GM23248 (cell line): Measurements from ENCODE around the gene INAFM2. TPM values are rescaled to one million over a fixed set of nuclear protein-coding genes. Genes with fewer than 3 reads are reported as not detected.

Experiments used
- DNase-seq: peaks from one replicate; pipeline ENCODE4 v3.0.0-alpha.2; 2015
- H2AFZ ChIP-seq: fragments of 200-600 bp; sonication (generic); 2 replicates; pipeline ENCODE4 v1.6.1; 2016; ENCODE audit warnings: antibody characterized with exemption
- H3F3A ChIP-seq: fragments of 200-600 bp; sonication (generic); 2 replicates; pipeline ENCODE4 v1.6.1; 2016; ENCODE audit warnings: mild to moderate bottlenecking, antibody characterized with exemption, mixed run types; ENCODE audit not compliant: insufficient read depth
- H3K27ac ChIP-seq: fragments of 200-600 bp; sonication (generic); 2 replicates; pipeline ENCODE4 v1.5.1; 2016; ENCODE audit warnings: mild to moderate bottlenecking
- H3K27me3 ChIP-seq: fragments of 200-600 bp; sonication (generic); replicated peaks from 2 replicates; pipeline ENCODE4 v1.6.1; 2016; ENCODE audit warnings: mild to moderate bottlenecking; ENCODE audit not compliant: insufficient read depth
- H3K36me3 ChIP-seq: fragments of 200-600 bp; sonication (generic); 2 replicates; pipeline ENCODE4 v1.6.1; 2016; ENCODE audit warnings: low read depth, mild to moderate bottlenecking
- H3K4me1 ChIP-seq: fragments of 200-600 bp; sonication (generic); 2 replicates; pipeline ENCODE4 v1.6.1; 2016; ENCODE audit warnings: mild to moderate bottlenecking; ENCODE audit not compliant: insufficient read depth
- H3K4me2 ChIP-seq: fragments of 200-600 bp; sonication (generic); one replicate; pipeline ENCODE4 v1.6.1; 2016; ENCODE audit warnings: mild to moderate bottlenecking; ENCODE audit not compliant: unreplicated experiment
- H3K4me3 ChIP-seq: fragments of 200-600 bp; sonication (generic); 2 replicates; pipeline ENCODE4 v1.5.1; 2016; ENCODE audit warnings: mild to moderate bottlenecking
- H3K79me2 ChIP-seq: fragments of 200-600 bp; sonication (generic); 2 replicates; pipeline ENCODE4 v1.6.1; 2016; ENCODE audit warnings: mild to moderate bottlenecking; ENCODE audit not compliant: insufficient read depth
- H3K9ac ChIP-seq: fragments of 200-600 bp; sonication (generic); 2 replicates; pipeline ENCODE4 v1.6.1; 2016; ENCODE audit warnings: mild to moderate bottlenecking
- H3K9me2 ChIP-seq: fragments of 200-600 bp; sonication (generic); 2 replicates; pipeline ENCODE4 v1.6.1; 2016; ENCODE audit warnings: mixed run types, mild to moderate bottlenecking, moderate library complexity; ENCODE audit not compliant: insufficient read depth
- H3K9me3 ChIP-seq: fragments of 200-600 bp; sonication (generic); one replicate; pipeline ENCODE4 v1.6.1; 2017; ENCODE audit warnings: low read depth
- H4K20me1 ChIP-seq: fragments of 200-600 bp; sonication (generic); 2 replicates; pipeline ENCODE4 v1.6.0; 2016; ENCODE audit not compliant: insufficient read depth
- EZH2 ChIP-seq: fragments of 200-600 bp; sonication (generic); IDR thresholded peaks from 2 replicates; pipeline ENCODE4 v1.6.1; 2018; ENCODE audit warnings: antibody characterized with exemption, mild to moderate bottlenecking; ENCODE audit not compliant: insufficient read depth, poor library complexity, severe bottlenecking
- EZH2phosphoT487 ChIP-seq: fragments of 200-600 bp; sonication (generic); IDR thresholded peaks from 2 replicates; pipeline ENCODE4 v1.6.1; 2018; ENCODE audit warnings: antibody characterized with exemption, moderate library complexity, mild to moderate bottlenecking, low read depth; ENCODE audit not compliant: insufficient read depth
- WGBS, 2 experiments: methylation state at CpG; one replicate each; pipeline ENCODE4 v1.1.6; 2015 to 2017; ENCODE audit warnings: low lambda C conversion rate in 2 of 2, low coverage in 1 of 2; ENCODE audit errors: missing lambda C conversion rate in 2 of 2; 5-methylcytosine and 5-hydroxymethylcytosine counted together
- in situ Hi-C: fragments of 300-500 bp; cut with MboI; formaldehyde crosslinking; loops from 2 replicates; pipeline ENCODE4 v1.15.0; 2020
- polyA plus RNA-seq: library from polyadenylated mRNA; unstranded; fragments of >200 nt; fragmentation: Nextera tagmentation; extraction: Ambion mirVana; gene quantifications from 2 replicates; pipeline ENCODE4 v1.2.1, GENCODE V29; 2016
- total RNA-seq: library from RNA; depleted of rRNA; stranded (reverse); fragments of >200 nt; shearing (Covaris generic); gene quantifications from 2 replicates; pipeline ENCODE4 v1.2.3, GENCODE V29; 2014

The INAFM2 gene
- total and polyA plus RNA-seq, 2 experiments from 2014 or later, result 4.5 to 16.6 TPM

DNA sequence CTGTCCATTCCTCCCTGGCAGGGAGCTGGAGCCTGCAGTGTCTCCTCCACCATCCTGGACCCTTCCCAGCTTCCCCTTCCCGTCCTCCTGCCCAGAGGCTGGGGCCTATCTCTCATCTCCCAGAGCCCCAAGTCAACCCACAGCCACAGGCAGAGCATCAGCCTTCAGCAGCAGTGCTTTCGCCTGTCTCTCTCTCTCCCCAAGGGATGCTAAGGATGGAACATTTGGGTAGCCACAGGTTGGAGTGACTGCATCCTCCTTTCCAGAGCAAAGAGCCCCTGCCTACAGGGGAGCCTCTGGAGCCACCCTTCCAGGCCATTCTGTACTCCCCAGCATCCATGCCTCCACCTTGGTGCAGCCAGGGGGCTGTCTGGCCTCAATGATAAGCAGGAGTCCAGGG lies 19.9 kb upstream of the INAFM2 start:
- WGBS, 2 experiments, result 45 to 50% methylated on average over 2 of the region's 2 CpGs
- H3K9me3 ChIP-seq, result no peaks in the 10 kb centered on the region
- H3K4me1 ChIP-seq, result no peaks in the 10 kb centered on the region
- in situ Hi-C loops, result no loop called here
- DNase-seq, result no peak
- no peak overlapping the region for H3K9ac ChIP-seq
- H3K4me3 ChIP-seq, result no peak overlapping the region
- H2AFZ ChIP-seq, result no peak overlapping the region
- H3K9me2 ChIP-seq, result no peaks in the 10 kb centered on the region
- H4K20me1 ChIP-seq, result no peaks in the 10 kb centered on the region
- no peak for TF ChIP-seq EZH2phosphoT487
- no peak for TF ChIP-seq EZH2
- no peaks in the 10 kb centered on the region for H3F3A ChIP-seq
- no peak overlapping the region for H3K27ac ChIP-seq
- no peaks in the 10 kb centered on the region for H3K79me2 ChIP-seq
- H3K4me2 ChIP-seq, result no peak overlapping the region
- H3K36me3 ChIP-seq, result no peaks in the 10 kb centered on the region
- H3K27me3 ChIP-seq, result peaks cover 7% of the 10 kb centered on the region; the same call in 1 of the 2 replicates

DNA sequence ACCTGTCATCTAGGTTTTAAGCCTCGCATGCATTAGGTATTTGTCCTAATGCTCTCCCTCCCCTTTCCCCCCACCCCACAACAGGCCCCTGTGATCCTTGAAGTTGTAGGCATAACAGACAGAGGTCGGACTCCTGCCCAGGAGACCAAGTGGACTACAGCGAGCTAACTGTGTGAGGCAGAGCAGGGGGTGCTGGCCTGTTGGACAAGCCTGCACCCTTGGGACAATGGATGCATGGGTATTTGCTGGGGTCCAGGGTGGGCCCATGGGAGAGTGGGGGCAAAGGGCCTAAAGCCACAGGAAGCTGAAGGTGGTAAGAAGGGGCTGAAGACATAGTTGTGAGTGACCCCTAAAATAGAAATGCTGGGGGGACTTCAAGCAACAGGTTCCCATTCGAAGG lies 18.2 kb upstream of the INAFM2 start:
- Histone ChIP-seq H3F3A (no peaks in the 10 kb centered on the region), H3K9me3 (no peaks in the 10 kb centered on the region), H3K4me3 (no peak overlapping the region), H3K79me2 (no peaks in the 10 kb centered on the region), H3K27me3 (peaks cover 7% of the 10 kb centered on the region; the same call in 1 of the 2 replicates), H3K36me3 (no peaks in the 10 kb centered on the region), H3K4me1 (no peaks in the 10 kb centered on the region), H3K9ac (no peak overlapping the region), H4K20me1 (no peaks in the 10 kb centered on the region), H3K9me2 (no peaks in the 10 kb centered on the region), H3K27ac (no peak overlapping the region), H2AFZ (no peak overlapping the region), H3K4me2 (no peak overlapping the region)
- no peak for DNase-seq
- 58 to 74% methylated on average over 4 of the region's 4 CpGs for WGBS, 2 experiments
- TF ChIP-seq EZH2 (no peak), EZH2phosphoT487 (no peak)
- in situ Hi-C loops, result no loop called here

DNA sequence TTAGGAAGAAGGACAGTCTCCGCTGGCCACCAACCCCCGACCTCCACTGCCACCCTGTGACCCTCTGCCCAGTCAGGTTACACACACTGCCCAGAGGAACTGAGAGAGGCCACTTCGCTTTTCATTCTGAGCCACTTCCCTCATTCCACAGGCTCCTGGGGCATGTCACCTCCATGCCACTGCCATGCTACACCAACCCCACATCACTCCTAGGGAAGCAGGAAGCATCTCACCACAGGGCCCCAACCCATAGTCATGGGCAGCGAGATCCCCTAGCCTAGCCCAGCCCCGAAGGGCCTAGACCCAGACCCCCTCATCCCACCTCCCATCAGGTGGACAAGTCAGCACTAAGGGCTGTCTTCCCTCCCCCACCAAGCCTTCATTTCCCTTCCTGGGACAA lies 17.1 kb upstream of the INAFM2 start:
- Histone ChIP-seq H3K79me2 (no peaks in the 10 kb centered on the region), H3K9me3 (no peaks in the 10 kb centered on the region), H3K4me2 (no peak overlapping the region), H2AFZ (no peak overlapping the region), H3K9me2 (no peaks in the 10 kb centered on the region), H3K4me1 (no peaks in the 10 kb centered on the region), H4K20me1 (no peaks in the 10 kb centered on the region), H3K9ac (no peak overlapping the region), H3K27ac (no peak overlapping the region), H3K4me3 (no peak overlapping the region), H3F3A (no peaks in the 10 kb centered on the region), H3K27me3 (no peaks in the 10 kb centered on the region; the same call in 1 of the 2 replicates), H3K36me3 (no peaks in the 10 kb centered on the region)
- in situ Hi-C loops, result no loop called here
- DNase-seq, result no peak
- 83 to 85% methylated on average over 5 of the region's 5 CpGs for WGBS, 2 experiments
- TF ChIP-seq EZH2phosphoT487, result no peak
- TF ChIP-seq EZH2, result no peak

DNA sequence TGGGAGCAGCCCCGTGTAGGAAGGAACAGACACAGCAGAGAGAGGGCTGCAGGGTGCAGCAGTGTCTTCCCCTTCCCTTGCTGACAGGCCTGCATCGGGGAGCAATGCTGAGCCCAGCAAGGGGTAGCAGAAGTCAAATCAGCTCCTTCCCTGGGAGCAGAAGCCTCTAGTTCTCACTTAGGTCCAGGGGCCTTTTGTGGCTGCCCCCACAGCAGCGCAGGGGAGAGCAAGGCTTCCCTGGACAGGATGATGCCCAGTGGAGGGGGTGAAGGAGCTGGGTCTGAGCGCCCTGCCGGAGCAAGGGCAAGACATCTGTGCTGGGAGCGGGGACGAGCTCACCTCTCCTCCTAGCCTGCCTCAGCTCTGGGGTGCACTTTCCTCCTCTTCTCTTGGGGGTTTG lies 16.6 kb upstream of the INAFM2 start:
- Histone ChIP-seq H4K20me1 (no peaks in the 10 kb centered on the region), H3K27me3 (no peaks in the 10 kb centered on the region; the same call in 1 of the 2 replicates), H3K4me2 (no peak overlapping the region), H3K4me3 (no peak overlapping the region), H3F3A (no peaks in the 10 kb centered on the region), H3K9ac (no peak overlapping the region), H3K4me1 (no peaks in the 10 kb centered on the region), H3K79me2 (no peaks in the 10 kb centered on the region), H3K9me2 (no peaks in the 10 kb centered on the region), H3K27ac (no peak overlapping the region), H3K9me3 (no peaks in the 10 kb centered on the region), H2AFZ (no peak overlapping the region), H3K36me3 (no peaks in the 10 kb centered on the region)
- DNase-seq, result no peak
- WGBS, 2 experiments, result 66 to 67% methylated on average over 7 of the region's 7 CpGs
- in situ Hi-C loops, result no loop called here
- TF ChIP-seq EZH2 (no peak), EZH2phosphoT487 (no peak)
